ENCODE results near the gene WDR1. TPM values are rescaled to one million over a fixed set of nuclear protein-coding genes. Genes with fewer than 3 reads are reported as not detected.

The WDR1 gene
- total RNA-seq, 2 donors from 2014 or later = 222 to 345 TPM

DNA sequence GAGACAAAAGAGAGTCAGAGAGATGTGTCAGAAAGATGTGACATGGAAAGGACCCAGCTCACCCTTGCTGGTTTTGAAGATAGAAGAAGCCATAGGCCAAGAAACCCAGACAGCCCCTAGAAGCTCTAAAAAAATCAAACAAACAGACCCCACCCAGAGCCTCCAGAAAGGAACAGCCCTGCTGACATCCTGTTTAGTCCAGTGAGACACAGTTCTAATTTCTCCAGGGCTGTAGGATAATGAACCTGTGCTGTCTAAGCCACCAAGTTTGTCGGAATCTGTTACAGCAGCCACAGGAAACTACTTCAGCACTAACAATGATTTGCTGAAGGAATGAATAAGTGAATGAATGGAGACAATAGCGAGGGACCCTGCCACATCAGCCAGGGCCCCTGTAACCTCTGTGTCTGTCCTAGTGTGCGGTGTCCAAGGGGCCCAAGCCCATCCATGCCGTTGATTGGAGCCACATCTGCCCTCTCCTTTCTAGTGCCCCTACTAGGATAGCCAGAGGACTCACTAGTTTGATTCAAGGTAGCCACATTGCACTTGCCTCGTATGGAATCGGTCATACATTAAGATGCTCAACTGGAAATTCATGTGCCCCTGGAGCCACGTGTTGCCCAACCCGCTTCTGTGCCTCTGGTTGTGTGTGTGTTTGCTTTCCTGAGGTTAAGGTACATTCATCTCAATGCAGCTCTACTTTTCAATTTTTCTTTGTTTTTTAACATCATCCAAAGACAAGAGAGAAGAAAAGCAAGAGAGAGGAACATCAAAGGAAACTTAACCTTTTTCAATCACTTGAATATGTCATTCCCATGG, 62.8 kb downstream of the WDR1 start:
- H3K9me3 Mint-ChIP-seq = peaks cover under 1% of the 10 kb centered on the region
- H3K4me1 Mint-ChIP-seq = peaks cover 18% of the 10 kb centered on the region
- Histone ChIP-seq H3K9me3 (ENCODE audit: control insufficient read depth, low read length) (peaks cover 2% of the 10 kb centered on the region), H3K27me3 (ENCODE audit: control insufficient read depth, insufficient read depth, low read length, poor library complexity, severe bottlenecking) (no peaks in the 10 kb centered on the region), H3K36me3 (ENCODE audit: control insufficient read depth, insufficient read depth, low read length) (peaks cover 1% of the 10 kb centered on the region), H3K4me3 (ENCODE audit: low read length) (no peak overlapping the region), H3K9ac (ENCODE audit: extremely low read depth, low read length, poor library complexity, severe bottlenecking) (no peak overlapping the region), H3K27ac (ENCODE audit: low read depth, low read length) (no peak overlapping the region), H3K4me1 (ENCODE audit: control insufficient read depth, insufficient read depth, low read length) (peaks cover 9% of the 10 kb centered on the region)
- H3K4me3 Mint-ChIP-seq = no peak overlapping the region
- DNase-seq = no peak
- no peaks in the 10 kb centered on the region for H3K36me3 Mint-ChIP-seq (ENCODE audit: low read depth)
- H3K27me3 Mint-ChIP-seq (ENCODE audit: insufficient read depth) = peaks cover 5% of the 10 kb centered on the region
- 88 to 89% methylated on average over 5 to 8 of the region's 8 CpGs for WGBS, 2 experiments (ENCODE audit: insufficient coverage in 1 of 2, insufficient read length in 1 of 2)
- no peak overlapping the region for H3K27ac Mint-ChIP-seq
- TF ChIP-seq CTCF (conservative IDR thresholded peaks at IDR 0.05) = no peak

DNA sequence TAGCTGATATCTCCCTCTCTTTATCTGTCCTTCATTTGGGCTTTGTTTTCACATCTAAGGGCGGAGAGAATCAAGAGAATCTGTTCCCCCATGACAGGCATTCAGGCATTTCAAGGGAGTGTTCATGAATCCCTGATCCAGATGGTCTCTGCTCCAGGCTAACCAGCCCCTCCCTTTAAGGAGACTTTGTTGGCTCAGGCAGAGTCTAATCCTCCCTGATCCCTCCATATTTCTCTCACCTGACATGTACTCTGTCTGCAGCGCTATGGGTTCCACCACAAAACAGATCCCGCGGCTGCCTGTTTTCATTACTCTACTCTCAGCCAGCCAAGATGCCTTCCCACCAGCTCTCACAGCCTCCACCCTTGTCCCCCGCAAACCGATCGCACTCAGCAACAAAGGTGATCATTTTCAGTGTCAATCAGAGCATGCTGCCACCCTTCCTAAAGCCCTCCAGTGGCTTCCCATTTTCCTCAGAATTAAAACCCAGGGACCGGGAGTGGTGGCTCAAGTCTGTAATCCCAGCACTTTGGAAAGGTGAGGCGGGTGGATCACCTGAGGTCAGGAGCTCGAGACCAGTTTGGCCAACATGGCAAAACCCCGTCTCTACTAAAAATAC, 65.0 kb downstream of the WDR1 start:
- Mint-ChIP-seq H3K27ac (no peak overlapping the region), H3K9me3 (no peaks in the 10 kb centered on the region), H3K36me3 (ENCODE audit: low read depth) (no peaks in the 10 kb centered on the region), H3K27me3 (ENCODE audit: insufficient read depth) (peaks cover 5% of the 10 kb centered on the region), H3K4me1 (peaks cover 18% of the 10 kb centered on the region), H3K4me3 (no peak overlapping the region)
- TF ChIP-seq CTCF (conservative IDR thresholded peaks at IDR 0.05) = no peak
- DNase-seq = no peak
- H3K36me3 ChIP-seq (ENCODE audit: control insufficient read depth, insufficient read depth, low read length) = no peaks in the 10 kb centered on the region
- no peak overlapping the region for H3K4me3 ChIP-seq (ENCODE audit: low read length)
- H3K27ac ChIP-seq (ENCODE audit: low read depth, low read length) = no peak overlapping the region
- WGBS, 2 experiments (ENCODE audit: insufficient coverage in 1 of 2, insufficient read length in 1 of 2) = 85 to 86% methylated on average over 10 to 11 of the region's 11 CpGs
- H3K9me3 ChIP-seq (ENCODE audit: control insufficient read depth, low read length) = no peaks in the 10 kb centered on the region
- peaks cover 9% of the 10 kb centered on the region for H3K4me1 ChIP-seq (ENCODE audit: control insufficient read depth, insufficient read depth, low read length)
- H3K27me3 ChIP-seq (ENCODE audit: control insufficient read depth, insufficient read depth, low read length, poor library complexity, severe bottlenecking) = no peaks in the 10 kb centered on the region
- no peak overlapping the region for H3K9ac ChIP-seq (ENCODE audit: extremely low read depth, low read length, poor library complexity, severe bottlenecking)

DNA sequence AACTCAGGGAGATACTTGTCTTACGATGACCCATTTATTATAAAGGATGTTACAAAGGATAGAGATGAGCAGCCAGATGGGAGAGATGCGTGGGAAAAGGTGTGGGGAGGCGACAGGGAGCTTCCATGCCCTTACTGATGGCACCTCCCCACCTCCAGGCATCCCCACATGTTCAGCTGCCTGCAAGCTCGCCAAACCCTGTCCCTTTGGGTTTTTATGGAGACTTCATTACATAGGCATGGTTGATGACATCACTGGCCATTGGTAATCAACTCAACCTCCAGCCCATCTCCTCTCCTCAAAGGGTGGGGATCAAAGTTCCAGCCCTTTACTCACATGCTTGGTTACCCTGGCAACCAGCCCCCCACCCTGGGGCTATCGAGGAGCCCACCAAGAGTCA, 65.9 kb downstream of the WDR1 start:
- H3K27me3 Mint-ChIP-seq (ENCODE audit: insufficient read depth) = peaks cover 5% of the 10 kb centered on the region
- H3K4me1 Mint-ChIP-seq = peaks cover 18% of the 10 kb centered on the region
- no peaks in the 10 kb centered on the region for H3K9me3 Mint-ChIP-seq
- no peaks in the 10 kb centered on the region for H3K36me3 ChIP-seq (ENCODE audit: control insufficient read depth, insufficient read depth, low read length)
- no peak overlapping the region for H3K27ac ChIP-seq (ENCODE audit: low read depth, low read length)
- no peak for DNase-seq
- no peaks in the 10 kb centered on the region for H3K9me3 ChIP-seq (ENCODE audit: control insufficient read depth, low read length)
- H3K9ac ChIP-seq (ENCODE audit: extremely low read depth, low read length, poor library complexity, severe bottlenecking) = no peak overlapping the region
- 87 to 94% methylated on average over 5 of the region's 5 CpGs for WGBS, 2 experiments (ENCODE audit: insufficient coverage in 1 of 2, insufficient read length in 1 of 2)
- no peak overlapping the region for H3K4me3 Mint-ChIP-seq
- no peak overlapping the region for H3K27ac Mint-ChIP-seq
- no peak overlapping the region for H3K4me3 ChIP-seq (ENCODE audit: low read length)
- peaks cover 9% of the 10 kb centered on the region for H3K4me1 ChIP-seq (ENCODE audit: control insufficient read depth, insufficient read depth, low read length)
- no peaks in the 10 kb centered on the region for H3K27me3 ChIP-seq (ENCODE audit: control insufficient read depth, insufficient read depth, low read length, poor library complexity, severe bottlenecking)
- H3K36me3 Mint-ChIP-seq (ENCODE audit: low read depth) = no peaks in the 10 kb centered on the region
- no peak for TF ChIP-seq CTCF (conservative IDR thresholded peaks at IDR 0.05)
